NB4 (cell line): ENCODE results near the gene SIN3A.
A peak's percentile ranks its signal among the peaks of the same experiment; 100 is the strongest.

Source experiments
- DNase-seq: peaks from one replicate; pipeline ENCODE4 v3.0.0; 2010; ENCODE audit warnings: low read depth
- H3K4me3 ChIP-seq: one replicate; pipeline ENCODE4 v1.5.1; 2011; ENCODE audit warnings: mild to moderate bottlenecking, low read depth, low read length, moderate library complexity
- MYC ChIP-seq: IDR thresholded peaks from 2 replicates; pipeline ENCODE4 v1.6.1; 2011; ENCODE audit warnings: low read depth, low read length
- POLR2A ChIP-seq: IDR thresholded peaks from 2 replicates; pipeline ENCODE4 v1.6.1; 2011; ENCODE audit warnings: mild to moderate bottlenecking; ENCODE audit not compliant: insufficient read length; ENCODE audit errors: extremely low read depth
- TF ChIP-seq, protein P1 (sequence below): IDR thresholded peaks from one replicate; pipeline ENCODE4 v1.5.1; 2012; ENCODE audit warnings: low read depth, low read length
- TF ChIP-seq, protein P2 (sequence below): IDR thresholded peaks from 2 replicates; pipeline ENCODE4 v1.6.1; 2011; ENCODE audit warnings: low read depth, low read length

The SIN3A gene

DNA sequence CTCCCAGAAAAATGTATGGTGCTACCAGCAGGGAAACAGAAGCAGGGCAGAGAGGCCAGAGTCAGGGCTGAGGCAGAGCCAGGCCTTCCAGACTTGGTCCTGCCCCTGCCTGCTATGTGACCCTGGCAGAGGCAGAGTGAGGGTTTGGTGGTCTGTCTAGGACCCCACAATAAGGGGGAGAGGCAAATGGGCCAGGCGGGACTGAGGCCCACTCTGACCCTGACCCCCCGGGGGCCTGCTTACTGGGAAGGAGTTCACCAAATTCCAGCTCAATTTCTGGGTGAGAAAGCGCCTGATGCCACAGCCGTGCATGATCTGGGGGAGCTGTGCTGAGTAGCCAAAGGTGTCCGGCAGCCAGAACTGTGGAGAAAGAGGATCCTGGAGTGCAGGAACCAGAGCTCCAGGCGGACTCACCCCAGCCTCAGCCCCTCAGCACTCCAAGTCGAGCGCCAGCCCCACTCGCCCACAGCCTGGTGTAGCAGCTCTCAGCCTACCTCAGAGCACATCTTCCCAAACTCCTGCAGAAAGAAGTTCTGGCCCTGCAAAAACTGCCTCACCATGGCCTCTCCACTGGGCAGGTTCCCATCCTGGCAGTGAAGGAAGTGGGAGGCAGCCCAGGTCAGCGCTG, 90.0 kb downstream of the SIN3A start:
- TF ChIP-seq, protein P1, sequence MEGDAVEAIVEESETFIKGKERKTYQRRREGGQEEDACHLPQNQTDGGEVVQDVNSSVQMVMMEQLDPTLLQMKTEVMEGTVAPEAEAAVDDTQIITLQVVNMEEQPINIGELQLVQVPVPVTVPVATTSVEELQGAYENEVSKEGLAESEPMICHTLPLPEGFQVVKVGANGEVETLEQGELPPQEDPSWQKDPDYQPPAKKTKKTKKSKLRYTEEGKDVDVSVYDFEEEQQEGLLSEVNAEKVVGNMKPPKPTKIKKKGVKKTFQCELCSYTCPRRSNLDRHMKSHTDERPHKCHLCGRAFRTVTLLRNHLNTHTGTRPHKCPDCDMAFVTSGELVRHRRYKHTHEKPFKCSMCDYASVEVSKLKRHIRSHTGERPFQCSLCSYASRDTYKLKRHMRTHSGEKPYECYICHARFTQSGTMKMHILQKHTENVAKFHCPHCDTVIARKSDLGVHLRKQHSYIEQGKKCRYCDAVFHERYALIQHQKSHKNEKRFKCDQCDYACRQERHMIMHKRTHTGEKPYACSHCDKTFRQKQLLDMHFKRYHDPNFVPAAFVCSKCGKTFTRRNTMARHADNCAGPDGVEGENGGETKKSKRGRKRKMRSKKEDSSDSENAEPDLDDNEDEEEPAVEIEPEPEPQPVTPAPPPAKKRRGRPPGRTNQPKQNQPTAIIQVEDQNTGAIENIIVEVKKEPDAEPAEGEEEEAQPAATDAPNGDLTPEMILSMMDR = no peak
- DNase-seq = no peak
- no peak overlapping the region for H3K4me3 ChIP-seq

DNA sequence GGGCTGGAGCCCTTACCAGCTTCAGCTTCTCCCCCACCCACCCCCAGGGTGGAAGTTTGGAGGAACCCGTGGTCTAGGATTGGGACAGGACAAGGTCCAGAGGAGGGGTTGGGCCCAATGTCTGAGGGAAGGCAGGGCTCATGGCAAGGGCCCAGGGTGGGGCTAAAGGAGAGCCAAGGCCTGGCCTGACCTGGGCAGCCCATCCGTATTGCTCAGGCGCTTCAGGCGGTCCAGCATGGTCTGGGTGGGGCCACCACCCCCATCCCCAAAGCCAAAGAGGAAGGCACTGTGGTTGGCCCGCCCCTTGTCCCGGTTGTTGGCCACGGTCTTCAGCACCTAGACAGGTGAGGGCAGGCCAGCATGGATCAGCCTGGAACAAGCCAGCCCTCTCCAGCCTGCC, 90.6 kb downstream of the SIN3A start:
- no peak overlapping the region for H3K4me3 ChIP-seq
- no peak for DNase-seq
- TF ChIP-seq MYC (no peak), POLR2A (no peak)
- TF ChIP-seq, protein P1 = no peak
- TF ChIP-seq, protein P2, sequence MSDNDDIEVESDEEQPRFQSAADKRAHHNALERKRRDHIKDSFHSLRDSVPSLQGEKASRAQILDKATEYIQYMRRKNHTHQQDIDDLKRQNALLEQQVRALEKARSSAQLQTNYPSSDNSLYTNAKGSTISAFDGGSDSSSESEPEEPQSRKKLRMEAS = no peak

DNA sequence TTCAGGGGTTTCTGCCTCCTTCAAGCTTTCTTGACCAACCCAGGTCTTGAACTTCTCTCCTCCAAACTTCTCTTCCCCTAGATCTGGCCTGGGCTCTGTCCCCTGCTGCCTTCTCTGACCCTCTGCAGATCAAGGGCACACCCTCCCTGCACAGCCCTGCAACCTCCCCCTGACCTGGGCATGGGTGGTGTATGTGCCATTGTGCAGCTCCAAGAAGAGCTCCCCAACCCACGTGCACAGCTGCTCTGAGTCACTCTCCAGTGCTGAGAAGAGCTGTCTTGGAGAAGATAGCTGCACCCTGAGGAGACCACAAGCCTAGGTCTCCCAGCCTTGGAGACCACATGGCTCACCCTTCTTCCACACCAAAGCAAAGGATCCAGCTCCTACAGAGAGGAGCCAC, 91.1 kb downstream of the SIN3A start:
- DNase-seq = peak; percentile 57
- TF ChIP-seq, protein P2 = no peak
- TF ChIP-seq, protein P1 = no peak
- TF ChIP-seq MYC (no peak), POLR2A (no peak)
- H3K4me3 ChIP-seq = no peak overlapping the region

DNA sequence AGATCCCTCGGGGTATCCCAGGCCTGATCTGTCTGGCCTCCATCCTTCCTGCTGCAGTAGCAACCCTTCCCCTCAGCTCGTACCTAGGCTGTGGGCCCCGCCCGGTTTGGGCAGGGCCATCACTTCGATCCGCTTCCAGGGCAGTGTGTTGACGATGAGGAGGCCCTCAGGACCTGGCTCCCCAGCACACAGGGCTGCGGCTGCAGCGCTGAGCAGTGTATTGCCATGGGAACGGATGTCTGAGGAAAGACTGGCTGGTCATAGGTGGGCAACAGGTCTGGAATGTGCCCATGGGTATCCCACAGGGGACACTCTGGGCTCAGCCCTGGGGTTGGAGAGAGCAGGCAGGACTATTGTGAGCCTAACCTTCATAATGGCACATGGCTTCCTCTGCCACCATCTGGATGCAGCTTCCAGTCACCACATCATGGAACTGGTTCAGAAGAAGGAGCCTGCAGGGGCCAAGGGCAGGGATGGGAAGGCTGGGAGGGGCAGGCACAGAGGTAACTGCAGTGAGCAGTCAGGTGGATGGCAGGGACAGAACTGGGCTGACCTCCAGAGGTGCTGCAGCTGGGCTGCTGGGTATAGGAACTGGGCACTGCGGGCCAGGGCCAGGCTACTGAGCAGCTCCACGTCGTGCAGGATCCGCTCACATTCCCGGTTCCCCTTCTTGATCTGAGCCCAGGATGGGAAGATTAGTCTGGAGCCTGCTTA, 91.8 kb downstream of the SIN3A start:
- TF ChIP-seq MYC = no peak
- TF ChIP-seq, protein P2 = no peak
- no peak for TF ChIP-seq POLR2A
- TF ChIP-seq, protein P1 = no peak
- no peak for DNase-seq
- no peak overlapping the region for H3K4me3 ChIP-seq

DNA sequence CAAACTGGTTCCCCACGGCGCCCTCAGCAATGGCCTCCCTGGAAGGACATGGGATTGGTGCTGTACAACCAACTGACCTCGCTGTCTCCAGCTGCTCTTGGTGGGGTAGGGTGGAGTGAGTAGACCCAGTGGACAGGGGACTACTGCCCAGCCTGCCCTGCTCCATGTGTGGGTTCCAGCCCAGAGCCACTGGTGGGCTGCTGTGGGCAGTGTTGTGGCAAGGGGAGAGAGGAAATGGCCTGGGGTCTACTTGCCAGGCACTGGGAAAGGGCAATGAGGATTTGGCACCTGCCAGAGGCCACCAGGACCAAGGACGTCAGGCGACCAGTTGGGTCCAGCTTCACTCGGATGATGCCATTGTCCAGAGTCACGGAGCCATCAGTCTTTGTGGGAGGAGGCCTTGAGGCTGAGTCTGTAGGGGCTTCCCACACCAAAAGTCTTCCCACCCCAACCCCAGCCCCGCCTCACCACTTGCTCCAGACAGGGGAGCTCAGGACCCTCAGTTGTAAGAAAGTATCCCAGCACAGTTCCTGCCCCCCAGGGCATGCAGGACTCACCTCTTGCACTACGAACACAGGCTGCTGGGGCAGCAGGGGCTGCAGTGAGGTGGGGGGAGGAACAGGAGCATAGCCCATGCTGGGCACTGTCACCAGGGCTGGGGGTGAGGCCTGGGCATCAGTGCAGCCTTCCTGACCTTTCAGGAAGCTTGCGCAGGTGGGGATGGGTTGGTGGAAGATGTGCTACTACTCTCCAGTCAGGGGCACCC, 92.5 kb downstream of the SIN3A start:
- TF ChIP-seq, protein P2 = no peak
- H3K4me3 ChIP-seq = no peak overlapping the region
- DNase-seq = no peak

DNA sequence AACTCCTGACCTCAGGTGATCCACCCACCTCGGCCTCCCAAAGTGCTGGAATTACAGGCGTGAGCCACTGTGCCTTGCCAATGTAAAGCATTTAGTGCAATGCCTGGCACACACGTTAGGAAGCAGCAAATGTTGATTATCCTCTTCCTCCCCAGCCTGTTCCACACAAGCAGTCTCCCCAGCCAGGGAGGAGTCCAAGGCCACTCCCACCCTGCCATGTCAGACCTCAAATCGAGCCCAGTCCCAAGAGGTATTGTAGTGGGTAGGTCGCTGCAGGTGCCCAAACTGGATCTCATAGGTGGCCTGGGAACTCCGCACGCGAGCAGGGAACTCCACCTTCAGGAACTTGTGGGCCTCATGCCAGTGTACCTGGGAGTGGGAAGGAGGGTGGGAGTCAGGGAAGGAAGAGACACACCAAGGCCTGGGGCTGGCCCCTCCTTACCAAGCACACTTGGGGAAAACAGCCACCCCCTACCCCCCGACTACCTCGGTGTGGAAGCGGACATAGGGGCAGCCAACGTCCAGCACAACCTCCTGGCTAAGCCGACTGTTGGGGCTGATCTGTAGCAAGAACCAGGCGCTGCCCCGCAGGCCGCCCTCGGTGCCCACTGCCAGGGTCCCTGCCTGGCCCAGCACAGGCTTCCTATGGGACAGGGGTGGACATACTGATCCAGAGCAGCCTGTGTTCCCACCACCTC, 93.4 kb downstream of the SIN3A start:
- no peak for DNase-seq
- TF ChIP-seq MYC = no peak
- TF ChIP-seq, protein P1 = no peak
- TF ChIP-seq, protein P2 = no peak
- TF ChIP-seq POLR2A = no peak

More for the DNA sequence above, 93.4 kb downstream of the SIN3A start:
- H3K4me3 ChIP-seq = no peak overlapping the region
